ENCODE data around the gene CBX7. TPM values are rescaled to one million over a fixed set of nuclear protein-coding genes. Genes with fewer than 3 reads are reported as not detected.
"Not testable (repeated sequence)": the region's sequence is repeated elsewhere in the genome, so short reads cannot be mapped to it uniquely, and the experiment has no call there.

Gene CBX7
- total RNA-seq, 4 donors from 2014 or later: 129 to 251 (median 173) TPM

- H3K4me3 ChIP-seq: peak overlapping the region in 2 of 4 donors; percentile 24 to 36
- 87% methylated on average over 15 of the region's 18 CpGs for WGBS
Measured at GRCh38 chr22:39175353-39176142, 23.1 kb upstream of the CBX7 start.

GRCh38 chr22:39174498-39175352, 22.2 kb upstream of the CBX7 start:
- WGBS: 33% methylated on average over 19 of the region's 22 CpGs

More at GRCh38 chr22:39175353-39176142, 23.1 kb upstream of the CBX7 start:
- TF ChIP-seq POLR2A (IDR thresholded peaks at IDR 0.05; ENCODE audit: low read depth) (no peak), EP300 (IDR thresholded peaks at IDR 0.05) (no peak)
- peak overlapping the region; percentile 67 to 86 (median 74) for H3K27ac ChIP-seq (replicated peaks in 1 of 4)
- H3K4me1 ChIP-seq: peaks cover 85 to 92% (median 91%) of the 10 kb centered on the region in 4 donors
- H3K9me3 ChIP-seq: no peaks in the 10 kb centered on the region
- intact Hi-C loops (cut with DNase I): loop anchor here (10.0 kb wide), 1 partner anchor 349 kb away; the partner anchor contains the start of gene ATF4
- no peaks in the 10 kb centered on the region for H3K36me3 ChIP-seq
- H3K27me3 ChIP-seq: no peaks in the 10 kb centered on the region
- DNase-seq (ENCODE audit: extremely low spot score): no peak

GRCh38 chr22:39173787-39174497, 21.5 kb upstream of the CBX7 start:
- intact Hi-C loops (cut with DNase I): loop anchor here (5.0 to 10.0 kb wide), 2 partner anchors 78 to 351 kb away; partner anchors contain the start of gene ATF4
- Histone ChIP-seq H3K27ac (replicated peaks in 1 of 4) (peak overlapping the region; percentile 67 to 86 (median 74)), H3K27me3 (peaks cover 0 to 11% (median 0%) of the 10 kb centered on the region in 4 donors), H3K4me1 (peaks cover 73 to 83% (median 81%) of the 10 kb centered on the region in 4 donors), H3K4me3 (no peak overlapping the region), H3K36me3 (no peaks in the 10 kb centered on the region), H3K9me3 (no peaks in the 10 kb centered on the region)
- no peak for DNase-seq (ENCODE audit: extremely low spot score)
- 62% methylated on average over 11 of the region's 11 CpGs for WGBS
- TF ChIP-seq EP300 (IDR thresholded peaks at IDR 0.05) (no peak), POLR2AphosphoS5 (IDR thresholded peaks at IDR 0.05) (no peak), CTCF (IDR thresholded peaks at IDR 0.05) (no peak), POLR2A (IDR thresholded peaks at IDR 0.05; ENCODE audit: low read depth) (no peak)

More at GRCh38 chr22:39174498-39175352, 22.2 kb upstream of the CBX7 start:
- TF ChIP-seq CTCF (IDR thresholded peaks at IDR 0.05) (no peak), POLR2AphosphoS5 (IDR thresholded peaks at IDR 0.05) (peak in 1 of 2 donors; percentile 59), EP300 (IDR thresholded peaks at IDR 0.05) (peak; percentile 15), POLR2A (IDR thresholded peaks at IDR 0.05; ENCODE audit: low read depth) (no peak)
- Histone ChIP-seq H3K36me3 (no peaks in the 10 kb centered on the region), H3K27me3 (peaks cover 0 to 6% (median 0%) of the 10 kb centered on the region in 4 donors), H3K9me3 (no peaks in the 10 kb centered on the region), H3K4me1 (peaks cover 80 to 91% (median 89%) of the 10 kb centered on the region in 4 donors), H3K27ac (replicated peaks in 1 of 4) (peak overlapping the region; percentile 67 to 86 (median 74)), H3K4me3 (peak overlapping the region in 1 of 4 donors; percentile 15)
- DNase-seq (ENCODE audit: extremely low spot score): no peak
- intact Hi-C loops (cut with DNase I): loop anchor here (5.0 to 10.0 kb wide), 2 partner anchors 78 to 350 kb away; partner anchors contain the start of gene ATF4

GRCh38 chr22:39173050-39173706, 20.7 kb upstream of the CBX7 start:
- Histone ChIP-seq H3K27me3 (peaks cover 0 to 11% (median 0%) of the 10 kb centered on the region in 4 donors), H3K9me3 (no peaks in the 10 kb centered on the region), H3K4me1 (peaks cover 69 to 78% (median 76%) of the 10 kb centered on the region in 4 donors), H3K36me3 (no peaks in the 10 kb centered on the region), H3K4me3 (no peak overlapping the region), H3K27ac (replicated peaks in 1 of 4) (peak overlapping the region; percentile 67 to 86 (median 74))
- no peak for TF ChIP-seq POLR2A (IDR thresholded peaks at IDR 0.05; ENCODE audit: low read depth)
- TF ChIP-seq CTCF (IDR thresholded peaks at IDR 0.05): no peak
- no peak for TF ChIP-seq EP300 (IDR thresholded peaks at IDR 0.05)
- DNase-seq (ENCODE audit: extremely low spot score): no peak
- 88% methylated on average over 13 of the region's 16 CpGs for WGBS
- intact Hi-C loops (cut with DNase I): loop anchor here (5.0 to 10.0 kb wide), 2 partner anchors 79 to 352 kb away; partner anchors contain the start of gene ATF4

- Histone ChIP-seq H3K4me1 (peaks cover 66 to 71% (median 70%) of the 10 kb centered on the region in 4 donors), H3K27ac (replicated peaks in 1 of 4) (peak overlapping the region; percentile 67 to 86 (median 74)), H3K27me3 (peaks cover 0 to 11% (median 0%) of the 10 kb centered on the region in 4 donors)
- 86% methylated on average over 11 of the region's 11 CpGs for WGBS
- not testable (repeated sequence) for H3K36me3 ChIP-seq; DNase-seq (ENCODE audit: extremely low spot score); H3K9me3 ChIP-seq; H3K4me3 ChIP-seq
- intact Hi-C loops (cut with DNase I): loop anchor here (5.0 to 10.0 kb wide), 2 partner anchors 80 to 352 kb away; partner anchors contain the start of gene ATF4
Measured at GRCh38 chr22:39172265-39173049, 20.0 kb upstream of the CBX7 start.
